Fibroblast of lung (primary cell): Measurements from ENCODE around the gene MAGEB5. TPM values are rescaled to one million over a fixed set of nuclear protein-coding genes. Genes with fewer than 3 reads are reported as not detected.

Experiments used
- DNase-seq, 2 donors: peaks; one replicate each; pipeline versions ENCODE4 v3.0.0 to v3.0.0-alpha.2; 2010; ENCODE audit warnings: low read depth in 2 of 2
- H2AFZ ChIP-seq: 2 replicates; pipeline ENCODE4 v1.5.1; 2012; ENCODE audit warnings: low read length, control low read depth, inconsistent platforms
- H3K27ac ChIP-seq: 2 replicates; pipeline ENCODE4 v1.5.1; 2011; ENCODE audit warnings: low read length, control low read depth; ENCODE audit not compliant: insufficient read depth
- H3K27me3 ChIP-seq: 2 replicates; pipeline ENCODE4 v1.5.1; 2011; ENCODE audit warnings: mild to moderate bottlenecking, low read length; ENCODE audit not compliant: control insufficient read depth, insufficient read depth
- H3K36me3 ChIP-seq: 2 replicates; pipeline ENCODE4 v1.5.1; 2011; ENCODE audit warnings: low read length; ENCODE audit not compliant: control insufficient read depth, insufficient read depth
- H3K4me1 ChIP-seq: 2 replicates; pipeline ENCODE4 v1.5.1; 2011; ENCODE audit warnings: low read length; ENCODE audit not compliant: control insufficient read depth, insufficient read depth; ENCODE audit errors: extremely low read depth
- H3K4me2 ChIP-seq: 2 replicates; pipeline ENCODE4 v1.5.1; 2011; ENCODE audit warnings: low read length, control low read depth; ENCODE audit not compliant: insufficient read depth; ENCODE audit errors: extremely low read depth
- H3K4me3 ChIP-seq, 4 experiments: fragments of 200-600 bp in 1 of 4; sonication (generic) in 1 of 4; replicated peaks in 1 of 4; 2 replicates each; pipeline ENCODE4 v1.5.1; 2011 to 2016; ENCODE audit warnings: low read length in 4 of 4, low read depth in 3 of 4, mild to moderate bottlenecking in 3 of 4, control low read depth in 2 of 4, inconsistent platforms in 1 of 4, mixed read lengths in 1 of 4; ENCODE audit not compliant: insufficient read depth in 1 of 4; ENCODE audit errors: control extremely low read depth in 1 of 4
- H3K79me2 ChIP-seq: 2 replicates; pipeline ENCODE4 v1.5.1; 2012; ENCODE audit warnings: mild to moderate bottlenecking, low read length, inconsistent platforms; ENCODE audit not compliant: control insufficient read depth, insufficient read depth
- H3K9ac ChIP-seq: 2 replicates; pipeline ENCODE4 v1.5.1; 2011; ENCODE audit warnings: mild to moderate bottlenecking, low read length, control low read depth; ENCODE audit not compliant: insufficient read depth
- H3K9me3 ChIP-seq: 2 replicates; pipeline ENCODE4 v1.5.1; 2012; ENCODE audit warnings: low read depth, low read length; ENCODE audit not compliant: control insufficient read depth, insufficient read depth
- H4K20me1 ChIP-seq: 2 replicates; pipeline ENCODE4 v1.5.1; 2011; ENCODE audit warnings: low read length; ENCODE audit not compliant: control insufficient read depth, insufficient read depth; ENCODE audit errors: extremely low read depth
- EZH2 ChIP-seq: IDR thresholded peaks from 2 replicates; pipeline ENCODE4 v1.5.1; 2012; ENCODE audit warnings: low read length, control low read depth, mild to moderate bottlenecking; ENCODE audit errors: missing control alignments
- polyA plus RNA-seq, 2 donors: library from polyadenylated mRNA; depleted of rRNA in 1 of 2; stranded (reverse) in 1 of 2; unstranded in 1 of 2; fragments of >200 nt; gene quantifications; 2 replicates each; pipeline ENCODE4 v1.2.1, GENCODE V29; 2011 to 2012; ENCODE audit warnings: missing spikeins in 1 of 2
- total RNA-seq: library from RNA; depleted of rRNA; stranded (reverse); fragments of >200 nt; gene quantifications from 2 replicates; pipeline ENCODE4 v1.2.1, GENCODE V29; 2014
- TF ChIP-seq, protein P1 (sequence below), 2 donors: IDR thresholded peaks in 1 of 2; conservative IDR thresholded peaks in 1 of 2; 1 replicate in 1 of 2; 2 replicates in 1 of 2; pipeline ENCODE4 v1.5.1; 2011 to 2012; ENCODE audit warnings: low read length in 2 of 2, control low read depth in 1 of 2, inconsistent platforms in 1 of 2, low read depth in 1 of 2, mild to moderate bottlenecking in 1 of 2

The MAGEB5 gene
- total and polyA plus RNA-seq, 2 donors (not counting 1 experiment from before 2014, with no cell fraction given): not detected

DNA sequence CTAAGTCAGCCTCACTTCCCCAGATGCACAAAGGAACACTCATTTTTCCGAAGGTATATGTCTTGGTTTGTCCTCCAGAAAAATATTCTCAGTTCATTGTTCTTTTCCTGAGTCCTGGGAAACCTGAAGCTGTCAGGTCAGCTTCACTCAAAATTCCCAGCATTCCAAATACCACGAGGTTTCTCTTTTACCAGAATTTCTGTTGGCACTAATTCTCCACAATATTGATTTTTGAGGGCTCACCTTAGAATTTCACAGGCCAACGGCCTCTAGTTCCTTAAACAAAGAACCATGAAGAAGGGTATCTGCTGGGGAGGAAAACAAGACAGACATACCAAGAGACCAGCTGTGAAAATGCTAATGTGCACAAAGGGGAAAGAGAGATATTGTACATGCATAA, 8.0 kb upstream of the MAGEB5 start:
- Histone ChIP-seq H3K4me1 (no peaks in the 10 kb centered on the region), H3K4me2 (no peak overlapping the region), H3K27me3 (no peaks in the 10 kb centered on the region), H3K27ac (no peak overlapping the region), H4K20me1 (no peaks in the 10 kb centered on the region), H3K9me3 (no peaks in the 10 kb centered on the region), H3K36me3 (no peaks in the 10 kb centered on the region), H3K79me2 (no peaks in the 10 kb centered on the region), H3K4me3 (no peak overlapping the region), H2AFZ (no peak overlapping the region), H3K9ac (no peak overlapping the region)
- no peak for DNase-seq
- no peak for TF ChIP-seq EZH2
- TF ChIP-seq, protein P1, sequence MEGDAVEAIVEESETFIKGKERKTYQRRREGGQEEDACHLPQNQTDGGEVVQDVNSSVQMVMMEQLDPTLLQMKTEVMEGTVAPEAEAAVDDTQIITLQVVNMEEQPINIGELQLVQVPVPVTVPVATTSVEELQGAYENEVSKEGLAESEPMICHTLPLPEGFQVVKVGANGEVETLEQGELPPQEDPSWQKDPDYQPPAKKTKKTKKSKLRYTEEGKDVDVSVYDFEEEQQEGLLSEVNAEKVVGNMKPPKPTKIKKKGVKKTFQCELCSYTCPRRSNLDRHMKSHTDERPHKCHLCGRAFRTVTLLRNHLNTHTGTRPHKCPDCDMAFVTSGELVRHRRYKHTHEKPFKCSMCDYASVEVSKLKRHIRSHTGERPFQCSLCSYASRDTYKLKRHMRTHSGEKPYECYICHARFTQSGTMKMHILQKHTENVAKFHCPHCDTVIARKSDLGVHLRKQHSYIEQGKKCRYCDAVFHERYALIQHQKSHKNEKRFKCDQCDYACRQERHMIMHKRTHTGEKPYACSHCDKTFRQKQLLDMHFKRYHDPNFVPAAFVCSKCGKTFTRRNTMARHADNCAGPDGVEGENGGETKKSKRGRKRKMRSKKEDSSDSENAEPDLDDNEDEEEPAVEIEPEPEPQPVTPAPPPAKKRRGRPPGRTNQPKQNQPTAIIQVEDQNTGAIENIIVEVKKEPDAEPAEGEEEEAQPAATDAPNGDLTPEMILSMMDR (conservative IDR thresholded peaks at IDR 0.05 in 1 of 2, IDR thresholded peaks at IDR 0.05 in 1 of 2; ENCODE audit: low read depth in 1 of 2, low read length in 2 of 2): no peak

DNA sequence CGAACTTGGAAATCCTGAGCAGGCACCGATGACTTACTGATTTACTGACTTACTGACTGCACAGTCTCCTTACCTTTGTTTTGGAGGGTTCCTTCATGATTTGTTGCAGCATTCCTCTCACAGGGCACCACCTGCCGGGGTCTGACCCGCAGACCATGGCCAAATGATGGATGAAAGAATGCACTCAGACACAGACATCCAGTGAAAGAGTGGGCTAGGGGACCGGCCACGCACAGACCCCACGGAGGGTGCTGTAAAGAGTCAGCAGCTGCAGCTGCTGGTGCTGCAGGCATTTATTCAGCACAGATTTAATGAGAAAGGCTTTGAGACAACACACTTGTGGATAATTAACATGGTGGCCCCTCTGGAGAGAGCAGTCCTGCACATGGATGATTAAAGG, 3.4 kb downstream of the MAGEB5 start:
- Histone ChIP-seq H3K4me2 (no peak overlapping the region), H4K20me1 (no peaks in the 10 kb centered on the region), H3K9ac (no peak overlapping the region), H3K9me3 (no peaks in the 10 kb centered on the region), H3K4me1 (no peaks in the 10 kb centered on the region), H3K4me3 (no peak overlapping the region), H3K27me3 (no peaks in the 10 kb centered on the region), H2AFZ (no peak overlapping the region), H3K36me3 (no peaks in the 10 kb centered on the region), H3K79me2 (no peaks in the 10 kb centered on the region), H3K27ac (no peak overlapping the region)
- TF ChIP-seq EZH2: no peak
- TF ChIP-seq, protein P1 (conservative IDR thresholded peaks at IDR 0.05 in 1 of 2, IDR thresholded peaks at IDR 0.05 in 1 of 2; ENCODE audit: low read depth in 1 of 2, low read length in 2 of 2): no peak
- no peak for DNase-seq

DNA sequence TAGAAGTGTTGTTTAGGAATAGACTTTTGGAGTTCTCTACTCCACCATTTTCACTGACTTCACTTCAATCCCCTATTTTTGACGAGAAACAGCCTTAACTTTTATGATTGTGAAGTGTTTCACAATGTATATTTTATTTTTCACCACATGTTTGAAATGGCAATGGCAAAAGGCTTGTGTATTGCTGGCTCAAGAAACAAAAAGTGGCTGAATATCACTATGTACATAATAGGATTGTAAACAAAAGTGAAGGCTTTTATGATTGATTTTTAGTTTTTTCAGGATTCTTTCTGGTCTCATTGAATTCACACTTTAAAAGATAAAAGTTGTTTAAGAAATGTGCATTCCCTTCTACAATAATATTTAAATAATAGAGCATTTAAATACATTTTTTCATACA, 18.2 kb downstream of the MAGEB5 start:
- Histone ChIP-seq H3K27ac (no peak overlapping the region), H2AFZ (no peak overlapping the region), H4K20me1 (no peaks in the 10 kb centered on the region), H3K9me3 (no peaks in the 10 kb centered on the region), H3K36me3 (no peaks in the 10 kb centered on the region), H3K27me3 (no peaks in the 10 kb centered on the region), H3K4me1 (no peaks in the 10 kb centered on the region), H3K9ac (no peak overlapping the region), H3K4me2 (no peak overlapping the region), H3K4me3 (no peak overlapping the region), H3K79me2 (no peaks in the 10 kb centered on the region)
- DNase-seq: no peak
- no peak for TF ChIP-seq EZH2
- TF ChIP-seq, protein P1 (conservative IDR thresholded peaks at IDR 0.05 in 1 of 2, IDR thresholded peaks at IDR 0.05 in 1 of 2; ENCODE audit: low read depth in 1 of 2, low read length in 2 of 2): no peak
